Peyer's patch (tissue), 4 donors: Measurements from ENCODE around the gene THSD7A. TPM values are rescaled to one million over a fixed set of nuclear protein-coding genes. Genes with fewer than 3 reads are reported as not detected.
A peak's percentile ranks its signal among the peaks of the same experiment; 100 is the strongest.

Source experiments
- DNase-seq, 3 donors: peaks; one replicate each; pipeline ENCODE4 v3.0.0-alpha.2; 2017 to 2019
- H3K27ac ChIP-seq, 4 donors: fragments of 200-600 bp; sonication (generic); one replicate each; pipeline ENCODE4 v1.5.1; 2016 to 2019
- H3K27me3 ChIP-seq, 2 donors: fragments of 200-600 bp; sonication (generic); one replicate each; pipeline ENCODE4 v1.5.1; 2019
- H3K36me3 ChIP-seq, 3 donors: fragments of 200-600 bp; sonication (generic); one replicate each; pipeline ENCODE4 v1.5.1; 2016 to 2019
- H3K4me1 ChIP-seq, 4 donors: fragments of 200-600 bp; sonication (generic); one replicate each; pipeline ENCODE4 v1.5.1; 2016 to 2019
- H3K4me3 ChIP-seq, 4 donors: fragments of 200-600 bp; sonication (generic); 1 replicate in 3 of 4; 2 replicates in 1 of 4; pipeline ENCODE4 v1.5.1; 2016 to 2019; ENCODE audit warnings: mild to moderate bottlenecking in 1 of 4
- H3K9me3 ChIP-seq, 4 donors: fragments of 200-600 bp; sonication (generic); one replicate each; pipeline ENCODE4 v1.5.1; 2016 to 2019; ENCODE audit warnings: mild to moderate bottlenecking in 1 of 4
- CTCF ChIP-seq, 6 experiments: fragments of 450-650 bp in 4 of 6; fragments of 200-600 bp in 2 of 6; sonication (generic) in 1 of 6; IDR thresholded peaks; one replicate each; pipeline ENCODE4 v1.5.1; 2017 to 2019; ENCODE audit warnings: antibody characterized with exemption in 6 of 6, mild to moderate bottlenecking in 3 of 6, moderate library complexity in 1 of 6
- POLR2A ChIP-seq, 2 donors: fragments of 450-650 bp; IDR thresholded peaks; one replicate each; pipeline ENCODE4 v1.5.1; 2017; ENCODE audit warnings: antibody characterized with exemption in 2 of 2, mild to moderate bottlenecking in 2 of 2, moderate library complexity in 2 of 2
- total RNA-seq, 4 donors: library from RNA; depleted of rRNA; stranded (reverse); fragments of >200 nt; gene quantifications; one replicate each; pipeline ENCODE4 v1.1.0, GENCODE V29; 2016

THSD7A gene
- total RNA-seq, 4 donors from 2014 or later = 0.53 to 4.1 (median 2.1) TPM

GRCh38 chr7:11570205-11570604 is 261.8 kb downstream of the THSD7A start:
- no peak overlapping the region for H3K4me3 ChIP-seq
- H3K27me3 ChIP-seq = no peaks in the 10 kb centered on the region
- H3K9me3 ChIP-seq = no peaks in the 10 kb centered on the region
- DNase-seq = no peak
- no peak overlapping the region for H3K27ac ChIP-seq
- no peaks in the 10 kb centered on the region for H3K4me1 ChIP-seq
- TF ChIP-seq POLR2A (IDR thresholded peaks at IDR 0.05) (no peak), CTCF (IDR thresholded peaks at IDR 0.05) (no peak)
- no peaks in the 10 kb centered on the region for H3K36me3 ChIP-seq

GRCh38 chr7:11567571-11567970 is 264.4 kb downstream of the THSD7A start:
- H3K27me3 ChIP-seq = no peaks in the 10 kb centered on the region
- H3K4me3 ChIP-seq = no peak overlapping the region
- no peak for DNase-seq
- TF ChIP-seq CTCF (IDR thresholded peaks at IDR 0.05) (no peak), POLR2A (IDR thresholded peaks at IDR 0.05) (no peak)
- no peaks in the 10 kb centered on the region for H3K4me1 ChIP-seq
- no peaks in the 10 kb centered on the region for H3K36me3 ChIP-seq
- H3K9me3 ChIP-seq = no peaks in the 10 kb centered on the region
- no peak overlapping the region for H3K27ac ChIP-seq

DNA sequence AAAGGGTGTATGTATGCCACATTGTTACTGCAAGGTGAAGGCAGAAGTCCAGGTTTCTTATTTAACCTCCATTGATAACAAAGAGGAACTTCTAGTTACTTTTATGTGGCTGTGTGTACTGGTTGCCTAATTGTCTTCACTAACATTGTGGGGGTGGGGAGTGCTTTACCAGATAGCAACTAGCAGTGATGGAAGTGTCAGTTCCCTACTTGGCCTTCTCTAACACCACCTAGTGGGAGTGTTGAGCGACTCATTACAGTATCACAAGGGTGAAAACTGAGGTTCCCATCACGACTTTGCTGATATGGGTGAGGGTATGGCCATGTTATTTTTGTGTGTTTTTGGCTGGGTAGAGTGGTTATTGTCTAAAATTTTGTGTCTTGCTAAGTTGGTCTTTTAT is 274.4 kb downstream of the THSD7A start:
- DNase-seq = no peak

GRCh38 chr7:11552676-11553296 is 279.2 kb downstream of the THSD7A start:
- no peaks in the 10 kb centered on the region for H3K9me3 ChIP-seq
- no peak overlapping the region for H3K27ac ChIP-seq
- H3K27me3 ChIP-seq = no peaks in the 10 kb centered on the region
- no peak for DNase-seq
- TF ChIP-seq POLR2A (IDR thresholded peaks at IDR 0.05) = no peak
- no peak for TF ChIP-seq CTCF (IDR thresholded peaks at IDR 0.05)
- no peaks in the 10 kb centered on the region for H3K36me3 ChIP-seq
- H3K4me3 ChIP-seq = no peak overlapping the region
- H3K4me1 ChIP-seq = no peaks in the 10 kb centered on the region

More for the DNA sequence above, 274.4 kb downstream of the THSD7A start:
- no peaks in the 10 kb centered on the region for H3K27me3 ChIP-seq
- H3K4me1 ChIP-seq = no peaks in the 10 kb centered on the region
- TF ChIP-seq CTCF (IDR thresholded peaks at IDR 0.05) (peak in 4 of 6 experiments; percentile 10 to 55 (median 46)), POLR2A (IDR thresholded peaks at IDR 0.05) (no peak)
- no peak overlapping the region for H3K27ac ChIP-seq
- no peaks in the 10 kb centered on the region for H3K9me3 ChIP-seq
- no peaks in the 10 kb centered on the region for H3K36me3 ChIP-seq
- no peak overlapping the region for H3K4me3 ChIP-seq

DNA sequence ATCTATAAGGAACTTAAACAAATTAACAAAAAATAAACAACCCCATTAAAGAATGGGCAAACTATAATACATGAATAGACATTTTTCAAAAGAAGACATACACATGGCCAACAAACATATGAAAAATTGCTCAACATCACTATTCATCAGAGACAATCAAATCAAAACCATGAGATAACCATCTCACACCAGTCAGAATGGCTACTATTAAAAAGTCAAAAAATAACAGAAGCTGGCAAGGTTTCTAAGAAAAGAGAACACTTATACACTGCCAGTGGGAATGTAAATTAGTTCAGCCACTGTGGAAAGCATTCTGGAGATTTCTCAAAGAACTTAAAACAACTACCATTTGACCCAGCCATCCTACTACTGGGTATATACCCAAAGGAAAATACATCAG is 280.5 kb downstream of the THSD7A start:
- Histone ChIP-seq H3K4me3 (no peak overlapping the region), H3K27me3 (no peaks in the 10 kb centered on the region), H3K4me1 (no peaks in the 10 kb centered on the region), H3K27ac (no peak overlapping the region), H3K36me3 (no peaks in the 10 kb centered on the region), H3K9me3 (no peaks in the 10 kb centered on the region)
- TF ChIP-seq CTCF (IDR thresholded peaks at IDR 0.05) = no peak
- TF ChIP-seq POLR2A (IDR thresholded peaks at IDR 0.05) = no peak
- DNase-seq = no peak

GRCh38 chr7:11548532-11548931 is 283.5 kb downstream of the THSD7A start:
- TF ChIP-seq POLR2A (IDR thresholded peaks at IDR 0.05) (no peak), CTCF (IDR thresholded peaks at IDR 0.05) (no peak)
- no peaks in the 10 kb centered on the region for H3K27me3 ChIP-seq
- no peaks in the 10 kb centered on the region for H3K4me1 ChIP-seq
- no peaks in the 10 kb centered on the region for H3K9me3 ChIP-seq
- no peaks in the 10 kb centered on the region for H3K36me3 ChIP-seq
- no peak overlapping the region for H3K4me3 ChIP-seq
- H3K27ac ChIP-seq = no peak overlapping the region
- no peak for DNase-seq
